ENCODE results near the gene GGTLC3. TPM values are rescaled to one million over a fixed set of nuclear protein-coding genes. Genes with fewer than 3 reads are reported as not detected.
"Not testable (repeated sequence)": the region's sequence is repeated elsewhere in the genome, so short reads cannot be mapped to it uniquely, and the experiment has no call there.

GGTLC3 gene
- total RNA-seq, 1 experiment from 2014 or later = 0.26 TPM

DNA sequence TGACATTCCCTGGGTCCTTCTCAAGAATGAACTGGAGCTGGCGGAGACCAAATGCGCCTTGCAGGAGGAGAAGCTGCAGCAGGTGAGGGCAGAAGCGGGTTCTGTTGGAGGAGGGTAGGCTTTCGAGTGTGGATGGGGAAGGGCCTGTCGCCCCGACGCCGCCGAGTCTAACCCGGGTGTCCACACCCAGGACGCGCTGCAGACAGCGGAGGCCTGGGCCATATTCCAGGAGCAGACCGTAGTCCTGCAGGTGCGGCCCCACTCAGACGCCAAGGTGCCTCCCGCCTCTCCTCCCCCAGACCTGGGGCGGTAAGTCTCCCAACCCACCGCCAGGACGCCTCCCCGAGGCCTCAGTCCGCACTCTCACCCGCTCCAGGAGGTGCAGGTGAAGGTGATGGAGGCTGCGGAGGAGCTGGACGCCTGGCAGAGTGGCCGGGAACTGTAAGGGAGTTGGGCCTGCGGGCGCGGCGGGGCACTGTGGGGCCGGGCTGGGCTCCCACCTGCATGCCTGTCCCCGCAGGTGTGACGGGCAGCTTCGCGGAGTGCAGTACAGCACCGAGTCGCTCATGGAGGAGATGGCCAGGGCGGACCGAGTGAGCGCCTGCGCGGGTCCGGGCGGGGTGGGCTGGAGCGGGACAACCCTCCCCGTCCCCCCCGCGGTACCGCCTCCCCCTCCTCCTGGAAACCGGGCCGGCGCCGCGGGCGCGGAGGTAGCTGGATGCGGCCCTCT is 11.6 kb upstream of the GGTLC3 start:
- H3K4me1 ChIP-seq (replicated peaks); H3K27me3 ChIP-seq (replicated peaks); H3K36me3 ChIP-seq; DNase-seq (ENCODE audit: low read depth in 1 of 2, low spot score in 2 of 2); H3K4me3 ChIP-seq; H3K27ac ChIP-seq; H3K9me3 ChIP-seq (replicated peaks): not testable (repeated sequence)

DNA sequence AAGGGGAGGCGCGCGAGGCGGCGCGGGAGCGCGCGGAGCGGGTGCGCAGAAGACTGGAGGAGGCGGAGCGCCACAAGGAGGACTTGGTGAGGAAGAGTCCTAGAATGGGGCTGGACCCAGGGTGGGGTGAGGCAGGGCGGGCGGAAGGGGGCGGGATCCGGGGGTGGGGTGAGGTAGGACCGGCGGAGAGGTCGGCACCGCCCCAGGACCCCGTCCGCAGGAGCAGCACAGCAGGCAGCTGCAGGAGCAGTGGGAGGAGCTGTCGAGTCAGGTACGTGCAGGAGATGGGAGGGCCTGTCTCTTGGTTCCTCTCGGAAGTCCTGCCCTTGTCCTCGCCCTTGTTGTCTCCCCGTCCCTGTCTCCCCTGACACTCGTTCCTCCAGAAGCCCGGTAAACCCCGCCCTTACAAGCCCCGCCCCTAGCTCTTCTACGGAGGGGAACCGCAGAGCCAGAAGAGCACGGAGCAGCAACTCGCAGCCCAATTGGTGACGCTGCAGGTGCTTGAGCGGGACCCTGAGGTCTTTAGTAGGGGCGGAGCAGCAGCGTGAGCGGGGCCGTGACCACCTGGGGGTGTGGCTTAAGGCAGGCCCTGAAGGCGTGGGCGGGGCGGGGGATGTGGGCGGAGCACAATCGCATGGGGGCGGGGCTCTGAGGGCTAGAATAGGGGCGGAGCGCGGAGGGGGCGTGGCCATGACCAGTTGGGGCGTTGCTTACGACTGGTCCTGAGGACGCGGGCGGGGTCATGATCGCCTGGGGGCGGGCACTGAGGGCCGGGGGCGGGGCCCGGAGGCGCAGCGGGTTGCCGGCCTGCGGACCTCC is 10.8 kb upstream of the GGTLC3 start:
- H3K27me3 ChIP-seq (replicated peaks); H3K4me1 ChIP-seq (replicated peaks); H3K36me3 ChIP-seq; H3K27ac ChIP-seq; H3K4me3 ChIP-seq; H3K9me3 ChIP-seq (replicated peaks): not testable (repeated sequence)
- peak in 1 of 2 experiments; percentile 62 for DNase-seq (ENCODE audit: low read depth in 1 of 2, low spot score in 2 of 2)

DNA sequence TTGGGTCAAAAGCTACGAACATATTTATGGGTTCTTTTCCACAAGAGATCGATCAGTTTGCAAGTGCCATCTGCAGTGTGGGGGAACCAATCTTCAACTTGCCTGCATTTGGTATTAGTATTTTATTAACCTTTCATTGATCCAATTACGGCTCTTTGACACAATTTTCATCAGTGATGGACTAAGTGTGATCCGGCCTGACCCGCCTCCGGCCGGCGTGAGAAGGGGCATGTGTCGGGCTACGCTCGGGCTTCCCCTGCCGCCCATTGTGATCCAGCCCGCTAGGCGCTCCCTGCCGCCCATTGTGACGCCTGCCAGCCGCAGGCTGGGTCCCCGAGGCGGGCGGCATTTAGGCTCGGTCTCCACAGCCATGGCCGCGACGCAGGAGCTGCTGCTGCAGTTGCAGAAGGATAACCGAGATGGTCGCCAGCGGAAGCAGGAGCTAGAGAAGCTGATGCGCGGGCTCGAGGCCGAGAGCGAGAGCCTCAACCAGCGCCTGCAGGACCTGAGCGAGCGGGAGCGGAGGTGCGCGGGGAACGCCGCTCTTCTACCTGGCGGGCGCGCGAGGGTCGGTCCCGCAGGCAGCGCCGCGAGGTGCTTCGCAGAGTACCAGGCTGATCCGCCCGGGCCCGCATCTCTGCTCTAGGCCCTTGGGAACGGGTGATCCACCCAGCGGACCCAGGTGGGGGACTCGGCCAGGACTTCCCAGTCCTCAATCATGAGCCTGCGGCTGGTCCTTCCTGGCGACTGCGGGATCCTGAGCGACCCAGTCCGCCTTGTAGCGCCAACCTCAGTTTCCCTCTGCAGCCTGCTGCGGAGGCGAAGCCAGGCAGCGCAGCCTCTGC is 10.0 kb upstream of the GGTLC3 start, which contains the start of gene TMEM191B:
TMEM191B (plus strand) TSS at position 51 of the 845 bp plus-strand sequence; CDS start at position 230, 179 bp downstream.
- DNase-seq (ENCODE audit: low read depth in 1 of 2, low spot score in 2 of 2); H3K36me3 ChIP-seq; H3K4me3 ChIP-seq; H3K4me1 ChIP-seq (replicated peaks); H3K27ac ChIP-seq; H3K27me3 ChIP-seq (replicated peaks); H3K9me3 ChIP-seq (replicated peaks): not testable (repeated sequence)

DNA sequence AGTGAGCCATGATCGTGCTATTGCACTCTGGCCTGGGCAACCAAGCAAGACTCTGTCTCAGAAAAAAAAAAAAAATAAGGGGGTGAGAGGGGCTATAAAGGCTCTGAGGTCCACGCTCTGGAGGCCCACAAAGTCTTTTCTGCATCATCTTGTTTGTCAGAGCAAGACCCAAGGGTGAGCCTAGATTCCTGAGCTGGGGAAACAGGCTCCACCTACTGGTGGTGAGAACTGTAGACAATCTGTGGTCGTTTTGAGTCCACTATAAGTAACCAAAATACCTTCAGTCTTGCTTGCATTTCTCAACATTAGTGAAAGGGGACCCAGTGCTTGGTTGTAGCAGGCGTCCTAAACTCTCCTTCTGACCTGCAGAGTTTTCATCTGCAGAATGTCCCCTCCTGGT is 5.4 kb upstream of the GGTLC3 start:
- DNase-seq (ENCODE audit: low read depth in 1 of 2, low spot score in 2 of 2); H3K27ac ChIP-seq; H3K36me3 ChIP-seq; H3K27me3 ChIP-seq (replicated peaks); H3K9me3 ChIP-seq (replicated peaks); H3K4me3 ChIP-seq; H3K4me1 ChIP-seq (replicated peaks): not testable (repeated sequence)

DNA sequence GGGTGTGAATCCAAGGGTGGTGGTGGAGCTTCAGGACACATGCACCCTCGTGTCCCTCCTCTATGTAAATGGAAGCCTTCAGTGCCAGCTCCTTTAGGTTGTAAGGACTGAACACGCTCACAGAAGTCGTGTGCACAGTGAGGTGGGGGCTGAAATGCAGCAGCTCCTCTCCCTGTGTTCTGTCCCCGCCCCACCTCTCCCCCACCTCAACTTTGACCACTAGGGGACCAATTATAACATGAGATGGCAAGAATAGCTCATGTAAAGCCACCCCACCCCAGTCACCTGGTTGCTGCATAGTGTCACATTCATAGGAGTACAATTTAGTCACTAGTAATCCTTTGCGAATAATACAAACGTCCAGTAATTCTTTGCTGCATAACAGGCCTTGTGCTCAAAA is 4.8 kb upstream of the GGTLC3 start:
- H3K27ac ChIP-seq; H3K4me1 ChIP-seq (replicated peaks); H3K36me3 ChIP-seq; H3K4me3 ChIP-seq; DNase-seq (ENCODE audit: low read depth in 1 of 2, low spot score in 2 of 2); H3K27me3 ChIP-seq (replicated peaks); H3K9me3 ChIP-seq (replicated peaks): not testable (repeated sequence)

DNA sequence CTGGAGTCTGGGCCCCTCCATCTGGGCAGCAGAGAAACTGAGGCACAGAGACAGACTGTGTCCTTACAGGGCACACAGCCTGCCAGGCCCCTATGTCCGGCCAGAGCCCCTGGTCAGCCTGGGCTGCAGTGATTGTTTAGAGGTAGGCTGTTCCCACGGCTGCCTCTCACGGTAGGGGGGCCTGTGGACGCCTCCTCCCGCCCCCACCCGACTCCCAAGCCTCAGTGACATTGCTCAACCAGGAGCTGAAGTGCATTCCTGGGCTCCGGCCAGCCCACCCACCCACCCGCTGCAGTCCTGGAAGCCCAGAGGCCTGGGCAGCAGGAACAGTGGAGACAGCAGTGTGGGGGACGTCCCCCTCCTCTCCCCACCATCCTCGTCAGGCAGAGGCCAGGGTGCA is 4.5 kb downstream of the GGTLC3 start:
- DNase-seq (ENCODE audit: low read depth in 1 of 2, low spot score in 2 of 2) = peak in 1 of 2 experiments; percentile 56
- not testable (repeated sequence) for H3K4me3 ChIP-seq, H3K27ac ChIP-seq

DNA sequence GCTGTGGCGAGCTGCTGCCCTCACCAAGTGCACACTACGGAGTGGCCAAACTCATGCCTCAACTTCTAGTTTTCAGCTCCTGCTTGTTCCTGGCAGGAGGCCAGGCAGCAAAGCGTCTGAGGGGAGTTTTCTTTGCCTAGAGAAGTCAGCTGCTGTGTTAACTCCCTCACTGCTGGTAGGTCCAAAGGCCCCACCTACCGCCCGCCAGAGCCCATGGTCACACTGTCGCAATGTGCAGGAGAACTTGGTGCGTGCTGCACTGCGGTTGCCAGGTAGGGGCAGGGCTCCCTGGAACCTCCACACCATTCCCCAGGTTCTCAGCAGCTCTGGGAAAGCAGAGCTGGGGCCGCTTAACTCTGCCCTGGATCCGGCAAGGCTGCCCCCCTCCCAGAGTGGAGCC is 5.6 kb downstream of the GGTLC3 start:
- H3K4me1 ChIP-seq (replicated peaks); H3K9me3 ChIP-seq (replicated peaks); H3K27ac ChIP-seq; H3K27me3 ChIP-seq (replicated peaks); H3K4me3 ChIP-seq; DNase-seq (ENCODE audit: low read depth in 1 of 2, low spot score in 2 of 2); H3K36me3 ChIP-seq: not testable (repeated sequence)

More for the DNA sequence above, 4.5 kb downstream of the GGTLC3 start:
- H3K27me3 ChIP-seq (replicated peaks); H3K36me3 ChIP-seq; H3K9me3 ChIP-seq (replicated peaks); H3K4me1 ChIP-seq (replicated peaks): not testable (repeated sequence)

DNA sequence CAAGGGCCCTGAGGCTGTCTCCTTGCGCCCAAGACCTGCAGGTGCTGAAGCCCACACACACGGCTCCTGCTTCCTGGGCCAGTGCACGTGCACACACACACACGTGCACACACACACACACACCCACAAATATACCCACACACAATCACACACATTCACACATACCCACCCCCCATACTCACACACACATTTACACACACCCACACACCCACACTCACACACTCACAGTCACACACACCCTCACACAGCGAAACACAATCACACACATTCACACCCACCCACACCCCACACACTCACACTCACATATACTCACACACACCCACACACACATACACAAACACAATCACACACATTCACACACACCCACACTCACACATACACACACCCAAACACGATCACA is 6.6 kb downstream of the GGTLC3 start:
- not testable (repeated sequence) for H3K36me3 ChIP-seq; H3K27me3 ChIP-seq (replicated peaks); H3K4me1 ChIP-seq (replicated peaks); H3K9me3 ChIP-seq (replicated peaks); DNase-seq (ENCODE audit: low read depth in 1 of 2, low spot score in 2 of 2); H3K27ac ChIP-seq; H3K4me3 ChIP-seq

DNA sequence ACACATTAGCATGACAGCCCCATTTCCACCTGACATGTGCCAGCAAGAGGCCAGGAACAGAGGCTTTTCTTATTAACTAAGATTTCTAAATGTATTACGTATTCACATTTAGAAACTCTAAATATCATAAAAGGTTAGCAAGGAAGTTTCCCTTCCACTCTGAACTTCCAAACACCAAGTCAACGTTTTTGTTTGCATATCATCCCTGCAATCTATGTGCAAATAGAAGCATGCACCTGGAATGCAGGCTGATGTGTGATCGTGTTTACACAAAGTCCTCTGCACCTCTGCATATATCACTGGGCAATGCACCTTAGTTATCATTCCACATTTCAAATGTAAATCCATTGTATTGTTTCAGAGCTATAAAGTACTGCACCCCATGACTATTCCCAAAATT is 21.7 kb downstream of the GGTLC3 start:
- H3K4me1 ChIP-seq (replicated peaks); H3K9me3 ChIP-seq (replicated peaks); H3K27ac ChIP-seq; DNase-seq (ENCODE audit: low read depth in 1 of 2, low spot score in 2 of 2); H3K4me3 ChIP-seq; H3K27me3 ChIP-seq (replicated peaks); H3K36me3 ChIP-seq: not testable (repeated sequence)

Other genes with a start within 250 kb of the GGTLC3 start
- gene TMEM191B, start 9.6 kb upstream of the GGTLC3 start, total RNA-seq (2014; rRNA removed; shearing (Covaris generic)) = 1.1 TPM in 1 of 2 replicates, not detected in the other
- 1.8 and 2.3 TPM in 2 replicates for gene RIMBP3, start 93.8 kb upstream of the GGTLC3 start, total RNA-seq (2014; rRNA removed; shearing (Covaris generic))